GM13976 (cell line): Measurements from ENCODE around the gene HAGHL.
"Not testable (repeated sequence)": the region's sequence is repeated elsewhere in the genome, so short reads cannot be mapped to it uniquely, and the experiment has no call there.

Source experiments
- DNase-seq: peaks from one replicate; pipeline ENCODE4 v3.0.0; 2012; ENCODE audit warnings: low spot score
- CTCF ChIP-seq: IDR thresholded peaks from 2 replicates; pipeline ENCODE4 v1.5.1; 2012; ENCODE audit warnings: borderline replicate concordance, mild to moderate bottlenecking; ENCODE audit not compliant: insufficient read depth; ENCODE audit errors: extremely low read depth, missing control alignments, control extremely low read depth
- in situ Hi-C: fragments of 300-500 bp; cut with MboI; formaldehyde crosslinking; loops from one replicate; pipeline ENCODE4 v1.12.0; 2022; ENCODE audit warnings: low sequenced_read_pairs, mixed read lengths, inconsistent platforms; ENCODE audit not compliant: unreplicated experiment

HAGHL gene

GRCh38 chr16:684071-684794 lies 42.7 kb upstream of the HAGHL start, which contains the start of gene JMJD8:
JMJD8 (minus strand) TSS chr16:684334; CDS start chr16:684319, 15 bp downstream.
- no peak for TF ChIP-seq CTCF
- peak; percentile 99 for DNase-seq
- in situ Hi-C loops, result no loop called here

GRCh38 chr16:684961-685696 lies 41.8 kb upstream of the HAGHL start:
- TF ChIP-seq CTCF, result no peak
- in situ Hi-C loops, result no loop called here
- no peak for DNase-seq

GRCh38 chr16:685967-686366 lies 40.9 kb upstream of the HAGHL start:
- in situ Hi-C loops, result no loop called here
- peak; percentile 38 for TF ChIP-seq CTCF
- DNase-seq, result no peak

- in situ Hi-C loops, result no loop called here
- no peak for DNase-seq
- no peak for TF ChIP-seq CTCF
Observed at GRCh38 chr16:686459-687260, 40.2 kb upstream of the HAGHL start.

GRCh38 chr16:687499-687898 lies 39.4 kb upstream of the HAGHL start:
- TF ChIP-seq CTCF, result no peak
- no peak for DNase-seq
- in situ Hi-C loops, result no loop called here

GRCh38 chr16:689175-689897 lies 37.6 kb upstream of the HAGHL start:
- TF ChIP-seq CTCF, result no peak
- no peak for DNase-seq
- in situ Hi-C loops, result no loop called here

GRCh38 chr16:691242-691641 lies 35.7 kb upstream of the HAGHL start:
- in situ Hi-C loops, result not testable (repeated sequence)

More at GRCh38 chr16:691242-691641, 35.7 kb upstream of the HAGHL start:
- DNase-seq, result not testable (repeated sequence)
